22Rv1 (cell line): ENCODE results near the gene SH2D4B.

Source experiments
- CTCF ChIP-seq: fragments of 450-650 bp; IDR thresholded peaks from 2 replicates; pipeline ENCODE4 v1.5.1; 2017; ENCODE audit warnings: mild to moderate bottlenecking
- ZFX ChIP-seq: fragments of 450-650 bp; IDR thresholded peaks from 2 replicates; pipeline ENCODE4 v1.6.1; 2017; ENCODE audit warnings: antibody characterized with exemption, borderline replicate concordance

- no peak for TF ChIP-seq CTCF
- TF ChIP-seq ZFX, result no peak
These were observed 20.1 kb upstream of the SH2D4B start for GRCh38 chr10:80517416-80518142.
